DMS53 treated with DMSO at 0.1 percent for 48 hours (cell line): Measurements from ENCODE around the gene PARVA.

Experiments used
- DNase-seq: peaks from one replicate; lab custom pipeline; 2025; ENCODE audit not compliant: unreplicated experiment; lab: John Stamatoyannopoulos, UW

PARVA gene

DNA sequence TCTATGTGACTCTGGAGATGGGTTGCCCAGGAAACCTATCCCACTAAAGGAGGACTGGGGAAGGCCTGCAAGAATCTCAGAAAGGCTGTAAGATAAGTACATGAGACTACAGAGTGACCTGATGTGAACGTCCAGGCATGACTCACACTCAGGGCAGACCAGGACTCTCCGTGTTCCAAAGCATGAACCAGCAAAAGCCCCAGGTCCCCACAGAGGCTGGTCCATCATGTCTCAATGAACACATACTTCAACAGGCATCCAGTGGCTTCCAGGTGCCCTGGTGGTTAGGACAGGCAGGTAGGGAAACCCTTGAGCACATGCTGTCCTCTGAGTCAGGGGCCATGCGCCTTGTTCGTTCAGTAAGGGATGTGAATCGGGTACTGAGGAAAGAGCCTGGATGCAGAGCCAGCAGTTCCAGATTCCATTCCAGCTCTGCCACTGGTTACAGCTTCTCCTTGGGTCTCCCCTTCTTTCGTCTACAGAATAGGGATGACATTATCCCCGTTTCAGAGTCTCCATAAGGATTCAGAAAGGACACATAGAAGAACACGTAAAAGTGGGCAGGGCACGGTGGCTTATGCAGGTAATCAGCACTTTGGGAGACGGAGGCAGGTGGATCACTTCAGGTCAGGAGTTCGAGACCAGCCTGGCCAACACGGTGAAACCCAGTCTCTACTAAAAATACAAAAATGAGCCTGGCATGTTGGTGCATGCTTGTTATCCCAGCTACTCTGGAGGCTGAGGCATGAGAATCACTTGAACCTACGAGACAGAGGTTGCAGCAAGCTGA, 167.8 kb downstream of the PARVA start:
- no peak for DNase-seq

DNA sequence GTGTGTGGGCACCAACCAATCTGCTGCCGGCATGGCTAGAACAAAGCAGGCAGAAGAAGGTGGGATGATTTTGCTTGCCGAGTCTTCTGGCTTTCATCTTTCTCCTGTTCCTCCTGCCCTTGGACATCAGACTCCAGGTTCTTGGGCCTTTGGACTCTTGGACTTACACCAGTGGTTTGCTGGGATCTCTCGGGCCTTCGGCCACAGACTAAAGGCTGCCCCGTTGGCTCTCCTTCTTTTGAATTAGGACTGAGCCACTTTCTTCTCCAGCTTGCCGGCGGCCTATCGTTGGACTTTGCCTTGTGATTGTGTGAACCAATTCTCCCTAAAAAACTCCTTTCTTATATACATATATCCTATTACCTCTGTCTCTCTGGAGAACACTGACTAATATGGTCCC, 168.8 kb downstream of the PARVA start:
- DNase-seq, result no peak

DNA sequence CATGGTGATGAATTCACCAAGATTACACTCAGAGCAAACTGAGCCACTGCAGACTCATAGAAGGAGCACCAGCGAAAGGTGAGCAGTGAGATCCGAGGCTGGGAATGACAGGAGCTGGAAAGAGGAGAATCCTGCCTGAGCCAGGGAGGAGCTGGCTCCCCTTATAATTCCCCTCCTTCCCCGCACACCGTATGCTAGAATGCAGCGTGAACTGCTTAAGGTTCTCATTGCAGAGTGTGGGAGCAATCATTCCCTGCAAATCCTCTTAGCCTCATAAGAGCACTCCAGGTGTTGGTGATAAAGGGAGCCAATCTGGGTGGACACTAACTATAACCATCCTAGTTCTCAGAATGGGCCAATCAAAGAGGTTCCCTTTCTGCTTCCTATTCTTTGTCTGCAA, 169.3 kb downstream of the PARVA start:
- no peak for DNase-seq

DNA sequence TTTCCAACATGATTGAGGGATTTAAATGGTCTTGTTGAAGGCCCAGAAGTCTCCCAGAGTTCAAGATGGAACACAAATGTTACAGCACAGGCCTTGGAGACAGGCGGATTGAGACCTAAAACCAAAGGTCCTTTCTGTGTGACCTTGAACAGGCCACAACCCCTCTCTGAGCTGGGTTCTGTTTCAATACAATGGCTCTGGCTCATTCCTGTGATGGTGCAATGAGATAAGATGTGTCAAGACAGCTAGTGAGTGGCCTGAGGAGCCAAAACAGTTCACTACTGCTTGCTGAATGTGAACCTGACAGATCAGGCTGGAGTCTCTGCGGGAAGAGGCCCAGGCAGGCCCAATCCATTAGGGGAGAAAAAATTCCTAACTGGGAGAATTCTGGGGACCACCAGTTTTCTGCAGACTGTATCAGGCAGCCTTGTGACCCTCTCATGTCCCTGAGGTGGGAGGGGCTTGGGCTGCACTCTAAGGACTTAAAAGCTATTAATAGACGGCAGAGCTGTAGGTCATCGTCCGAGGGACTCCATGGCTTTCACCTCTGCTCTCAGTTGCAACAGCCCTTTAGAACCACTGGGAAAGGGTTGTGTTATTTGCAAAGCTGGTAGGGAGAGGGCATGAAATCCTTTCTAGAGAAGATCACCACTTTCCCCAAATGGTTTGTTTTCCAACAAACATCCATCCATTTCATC, 170.7 kb downstream of the PARVA start:
- no peak for DNase-seq

DNA sequence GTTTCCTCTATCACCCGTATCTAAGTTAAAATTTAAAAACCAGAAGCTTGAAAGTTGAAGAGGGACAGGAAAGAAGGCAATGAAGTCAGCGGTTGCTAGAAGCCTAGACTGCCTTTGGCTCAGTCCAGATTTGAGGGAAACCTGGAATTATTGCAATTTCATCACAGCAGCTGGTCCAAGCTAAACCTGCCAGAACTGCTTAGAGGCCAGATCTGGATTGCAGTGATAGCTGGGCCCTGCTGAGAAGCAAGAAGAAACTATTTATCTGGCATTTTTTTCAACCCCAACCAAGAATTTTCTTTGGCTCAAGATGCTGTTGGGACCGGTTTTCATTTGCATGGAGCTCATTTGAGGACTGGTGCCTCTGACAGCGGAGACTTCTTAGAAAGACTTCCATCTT, 175.3 kb downstream of the PARVA start:
- DNase-seq, result no peak

DNA sequence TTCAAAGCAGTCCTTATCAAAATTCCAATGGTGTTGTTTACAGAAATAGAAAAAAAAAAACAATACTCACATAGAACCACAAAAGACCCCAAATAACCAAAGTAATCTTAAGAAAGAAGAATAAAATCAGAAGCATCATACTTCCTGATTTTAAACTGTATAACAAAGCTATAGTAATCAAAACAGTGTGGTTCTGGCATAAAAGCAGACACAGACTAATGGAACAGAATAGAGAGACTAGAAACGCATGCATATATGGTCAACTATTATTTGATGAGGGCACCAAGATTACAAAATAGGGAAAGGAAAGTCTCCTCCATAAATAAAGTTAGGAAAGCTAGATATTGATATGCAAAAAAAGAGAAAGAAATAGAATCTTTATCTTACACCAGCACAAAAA, 176.8 kb downstream of the PARVA start:
- no peak for DNase-seq

DNA sequence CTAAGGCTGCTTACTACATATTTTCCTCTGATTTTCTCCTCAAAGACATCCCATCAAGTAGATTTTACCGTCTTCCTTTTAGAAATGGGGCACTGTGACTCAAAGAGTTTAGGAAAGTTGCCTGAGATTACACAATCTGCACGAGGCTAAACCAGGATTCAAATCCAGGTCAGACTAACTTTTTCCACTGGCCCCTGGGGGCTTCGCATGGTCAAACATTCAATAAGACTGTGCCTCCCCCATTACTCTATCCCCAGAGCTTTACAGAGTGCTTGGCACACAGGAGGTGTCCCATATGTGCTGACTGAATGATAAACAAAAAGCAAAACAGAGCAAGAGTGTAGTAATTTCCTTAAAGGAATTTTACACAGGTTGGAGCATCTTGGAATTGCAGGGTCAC, 178.8 kb downstream of the PARVA start:
- no peak for DNase-seq

DNA sequence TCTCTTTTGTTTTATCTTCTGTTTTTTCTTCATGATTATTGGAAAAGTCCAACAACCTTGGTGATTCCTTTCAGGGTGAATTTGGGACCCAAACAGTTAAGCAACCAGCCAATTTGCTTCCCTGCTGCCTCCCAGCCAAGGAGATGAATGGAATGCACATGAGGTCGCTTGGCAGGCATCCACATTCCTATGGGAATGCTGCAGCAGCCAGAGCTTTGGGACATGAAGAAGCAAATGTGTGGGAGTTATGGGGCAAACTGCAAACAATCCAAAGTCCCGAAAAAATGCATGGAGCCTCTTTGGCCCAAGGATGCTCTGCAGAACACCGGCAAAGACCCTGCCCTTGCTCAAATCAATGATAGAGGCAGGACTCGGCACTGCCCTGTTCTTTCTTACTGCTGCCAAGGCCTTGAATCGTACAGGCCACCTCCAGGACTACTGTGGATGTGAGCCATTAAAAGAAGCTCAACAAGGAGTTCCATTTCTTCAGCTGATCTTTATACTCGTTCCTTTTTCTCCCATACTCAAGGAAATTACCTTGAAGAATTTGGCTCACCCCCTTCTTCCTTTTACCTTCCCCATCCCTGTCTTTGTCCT, 179.5 kb downstream of the PARVA start:
- DNase-seq, result no peak

DNA sequence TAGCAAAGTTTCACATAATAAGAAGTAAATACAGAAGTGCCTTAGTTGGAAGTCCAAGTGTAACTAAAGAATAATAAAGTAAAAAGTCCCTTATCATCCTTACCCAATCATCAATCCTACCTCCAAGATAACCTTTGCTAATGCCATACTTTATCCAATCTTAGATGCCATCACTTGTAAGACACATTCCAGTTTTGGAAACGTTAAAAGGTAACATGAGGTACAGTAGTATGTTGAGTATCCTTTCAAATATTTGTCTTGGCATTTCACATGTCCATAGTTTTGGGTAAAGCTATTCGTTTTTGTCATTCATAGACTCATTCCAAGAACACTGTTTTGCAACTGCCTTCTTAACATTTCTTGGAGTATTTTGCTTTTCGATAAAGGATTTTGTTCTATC, 181.6 kb downstream of the PARVA start:
- no peak for DNase-seq

DNA sequence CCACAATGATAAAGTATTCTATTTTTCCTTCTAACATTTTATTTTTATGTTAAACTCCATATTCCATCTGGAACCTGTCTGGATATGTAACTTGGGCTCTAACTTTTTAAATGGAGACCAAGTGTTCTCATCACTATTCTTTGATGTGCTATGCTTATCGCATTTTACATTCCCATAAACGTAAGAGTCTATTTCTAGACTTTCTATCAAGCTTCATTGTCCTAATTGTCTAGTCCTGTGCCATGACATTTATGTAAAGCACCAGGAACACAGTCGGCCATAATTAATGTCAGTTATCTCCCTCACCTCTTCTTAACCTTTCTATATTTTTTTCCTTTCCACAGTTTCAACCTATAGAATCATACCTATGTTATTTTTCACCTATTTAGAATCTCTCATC, 183.0 kb downstream of the PARVA start:
- DNase-seq, result no peak

DNA sequence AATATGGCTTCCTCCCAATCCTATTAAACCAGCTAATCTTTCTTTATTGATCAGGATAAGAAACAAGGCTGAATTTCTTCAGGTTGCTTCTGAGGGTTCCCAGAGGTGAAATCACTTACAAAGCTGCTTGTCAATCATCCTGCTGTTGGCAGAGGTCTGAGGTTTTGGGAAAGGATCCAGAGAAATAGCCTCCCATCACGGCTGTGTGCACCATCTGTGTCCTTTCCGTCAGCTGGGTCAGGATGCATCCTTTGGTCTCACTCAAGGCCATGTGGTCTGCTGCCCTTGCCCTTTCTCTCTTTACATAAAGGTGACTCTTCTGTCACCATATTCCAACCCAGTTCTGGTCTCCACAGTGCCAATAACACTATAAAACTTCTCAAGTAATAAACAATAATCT, 183.5 kb downstream of the PARVA start:
- DNase-seq, result no peak

DNA sequence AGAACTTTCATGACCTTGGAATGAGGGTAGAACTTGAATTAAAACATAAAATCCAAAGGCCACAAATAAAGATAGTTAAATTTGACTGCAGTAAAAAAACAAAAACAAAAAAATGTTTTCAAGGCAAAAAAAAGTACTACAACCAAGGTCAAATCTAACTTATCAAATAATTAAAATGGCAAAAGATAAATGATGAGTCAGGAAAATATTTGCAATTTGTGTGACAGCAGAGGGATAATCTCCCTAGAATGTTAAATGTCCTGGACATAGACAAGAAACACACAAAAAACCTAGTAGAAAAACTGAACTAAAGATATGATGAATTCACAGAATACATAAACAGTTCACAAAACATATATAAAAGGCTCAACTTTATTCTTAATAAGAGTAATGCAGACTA, 186.6 kb downstream of the PARVA start:
- no peak for DNase-seq

DNA sequence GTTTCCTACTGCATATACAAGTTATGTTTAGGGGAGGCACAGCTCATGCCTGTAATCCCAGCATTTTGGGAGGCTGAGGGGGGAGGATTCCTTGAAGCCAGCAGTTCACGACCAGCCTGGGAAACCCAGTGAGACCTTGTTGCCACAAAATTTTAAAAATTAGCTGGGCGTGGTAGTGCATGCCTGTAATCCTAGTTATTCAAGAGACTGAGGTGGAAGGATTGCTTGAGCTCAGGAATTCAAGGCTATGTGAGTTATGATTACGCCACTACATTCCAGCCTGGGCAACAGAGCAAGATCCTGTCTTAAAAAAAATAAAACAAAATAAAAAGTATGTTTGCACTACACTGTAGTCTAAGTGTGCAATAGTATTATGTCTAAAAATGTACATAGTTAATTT, 188.0 kb downstream of the PARVA start:
- DNase-seq, result no peak

DNA sequence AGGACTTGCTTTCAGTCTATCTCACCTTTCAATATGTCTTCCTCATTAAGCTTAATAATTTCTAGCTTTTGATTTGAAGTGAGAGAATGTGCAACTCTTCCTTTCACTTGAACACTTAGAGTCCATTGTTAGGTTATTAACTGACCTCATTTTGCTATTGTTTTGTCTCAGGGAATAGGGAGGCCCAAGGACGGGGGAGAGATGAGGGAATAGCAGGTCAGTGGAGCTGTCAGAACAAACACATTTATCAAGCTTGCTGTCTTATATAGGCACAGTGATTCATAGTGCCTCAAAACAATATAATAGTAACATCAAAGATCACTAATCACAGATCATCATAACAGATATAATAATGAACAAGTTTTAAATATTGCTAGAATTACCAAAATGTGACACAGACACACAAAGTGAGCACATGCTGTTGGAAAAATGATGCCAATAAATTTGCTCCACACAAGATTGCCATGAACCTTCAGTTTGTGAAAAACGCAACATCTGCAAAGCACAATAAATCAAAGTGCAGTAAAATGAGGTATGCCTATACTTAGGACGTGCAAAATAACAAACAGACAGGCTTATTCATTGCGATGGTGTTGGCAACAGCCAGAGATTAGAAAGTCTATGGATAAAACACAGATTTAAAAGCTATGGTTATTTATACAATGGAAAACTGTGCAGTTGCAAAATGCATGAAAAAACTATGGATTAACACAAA, 190.5 kb downstream of the PARVA start:
- DNase-seq, result no peak

DNA sequence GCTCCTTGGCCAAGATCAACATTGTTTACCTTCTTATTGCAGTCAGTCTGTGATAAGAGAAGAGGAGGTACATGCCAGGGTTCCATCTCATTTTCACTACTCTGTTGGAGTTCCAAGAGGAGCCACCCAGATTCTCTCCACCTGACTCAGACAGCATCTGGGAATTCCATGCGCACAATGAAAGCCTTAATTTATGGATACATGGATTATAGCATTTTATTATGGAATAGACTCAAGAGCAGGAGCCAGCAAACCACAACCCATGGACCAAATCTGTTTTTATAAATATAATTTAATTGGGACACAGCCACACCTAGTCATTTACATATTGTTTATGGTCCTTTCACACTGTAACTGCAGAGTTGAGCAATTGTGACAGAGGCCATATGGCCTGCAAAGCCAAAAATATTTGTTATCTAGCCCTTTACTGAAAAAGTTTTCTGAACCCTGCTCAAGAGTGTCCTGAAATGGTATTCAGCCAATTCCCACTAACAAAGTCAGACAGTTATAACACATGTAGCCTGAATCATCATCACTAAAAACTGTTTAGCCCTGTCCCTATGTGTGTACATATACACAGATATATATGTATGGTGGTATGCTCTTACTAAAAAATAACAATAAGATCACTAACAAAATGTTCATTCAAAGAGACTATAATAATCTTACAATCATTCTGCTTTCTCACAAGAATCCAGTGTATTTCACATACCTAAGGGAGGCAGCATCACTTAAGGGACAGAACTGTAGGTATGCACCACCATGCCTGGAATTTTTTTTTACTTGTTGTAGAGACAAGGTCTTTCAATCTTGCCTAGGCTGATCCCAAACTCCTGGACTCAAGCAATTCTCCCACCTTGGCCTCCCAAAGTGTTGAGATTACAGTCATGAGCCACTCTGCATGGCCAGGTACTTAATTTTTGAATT, 192.4 kb downstream of the PARVA start:
- DNase-seq, result no peak

DNA sequence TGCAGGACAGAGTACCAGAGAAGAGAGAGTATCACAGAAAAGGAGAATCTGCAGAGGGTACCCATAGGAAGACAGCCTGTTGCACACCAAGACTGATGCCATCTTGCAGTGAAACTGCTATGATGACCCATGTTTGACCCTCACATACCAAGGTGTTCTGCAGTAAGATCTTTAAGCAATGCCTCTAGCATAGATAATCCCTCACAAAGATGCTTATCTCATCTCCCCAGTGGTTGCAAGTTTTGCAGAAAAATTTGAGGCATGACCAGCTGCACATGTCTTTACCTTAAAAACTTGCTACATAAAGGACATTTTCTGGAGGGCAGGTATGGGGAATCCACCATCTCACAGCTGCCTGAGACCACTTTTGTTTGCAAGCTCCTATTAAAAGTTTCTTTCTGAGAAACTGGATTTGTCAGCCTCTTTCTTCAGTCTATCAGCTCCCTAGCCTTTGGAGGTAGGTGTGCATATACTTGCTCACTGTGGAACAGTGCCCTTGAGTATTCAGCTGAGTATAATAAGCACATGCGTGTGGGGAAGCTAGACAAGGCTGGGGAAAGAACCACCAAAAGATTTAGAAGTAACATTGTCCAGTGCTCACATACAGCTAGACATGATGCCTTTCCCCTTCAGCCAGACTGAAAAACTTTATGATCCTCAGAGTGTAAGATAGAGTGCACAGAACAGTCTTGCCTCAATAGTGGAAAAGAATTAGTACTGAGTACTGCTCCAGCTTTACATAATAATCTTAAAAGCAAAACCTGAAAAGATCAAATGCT, 196.5 kb downstream of the PARVA start:
- no peak for DNase-seq

DNA sequence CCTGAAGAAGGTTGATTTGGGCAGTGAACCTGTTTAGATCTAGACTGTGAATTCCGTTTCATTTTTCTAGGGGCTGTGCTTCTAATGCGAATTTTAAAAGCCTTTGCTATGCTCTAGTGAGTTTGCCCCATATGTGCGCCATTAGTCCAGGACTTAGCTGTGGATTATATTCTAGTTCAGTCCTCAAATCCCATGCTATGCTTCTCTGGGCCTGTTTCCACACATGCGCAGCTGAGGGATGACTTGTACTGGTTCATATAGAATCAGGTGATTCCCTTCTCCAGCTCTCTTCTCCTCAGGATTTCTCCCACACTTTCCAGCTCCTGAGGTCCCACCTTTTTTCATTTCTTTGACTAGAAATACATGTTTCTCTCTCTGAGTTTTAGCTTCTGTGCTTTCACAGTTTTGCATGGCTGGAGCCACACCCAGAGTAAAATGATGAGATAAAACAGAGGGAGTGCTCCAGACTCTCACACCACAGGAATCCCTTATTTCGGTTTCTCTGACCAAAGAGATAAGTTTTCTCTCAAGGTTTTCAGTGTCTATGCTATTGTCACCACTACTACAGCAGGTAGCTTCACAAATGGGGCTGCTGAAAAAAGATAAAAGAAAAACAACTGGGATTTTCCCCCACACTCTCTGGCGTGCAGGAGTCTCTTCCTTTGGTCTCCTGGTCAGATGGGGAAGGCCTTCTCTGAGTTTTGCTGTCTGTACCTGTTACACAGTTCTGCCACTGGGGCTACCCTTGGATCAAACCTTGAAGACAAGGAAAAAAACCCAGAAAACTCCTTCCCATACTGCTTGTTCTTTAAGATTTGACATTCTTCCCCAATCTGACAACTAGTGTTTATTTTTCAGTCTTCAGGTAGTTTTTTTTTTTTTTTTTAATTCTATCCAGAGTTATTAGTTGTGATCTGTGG, 200.6 kb downstream of the PARVA start:
- DNase-seq, result no peak

DNA sequence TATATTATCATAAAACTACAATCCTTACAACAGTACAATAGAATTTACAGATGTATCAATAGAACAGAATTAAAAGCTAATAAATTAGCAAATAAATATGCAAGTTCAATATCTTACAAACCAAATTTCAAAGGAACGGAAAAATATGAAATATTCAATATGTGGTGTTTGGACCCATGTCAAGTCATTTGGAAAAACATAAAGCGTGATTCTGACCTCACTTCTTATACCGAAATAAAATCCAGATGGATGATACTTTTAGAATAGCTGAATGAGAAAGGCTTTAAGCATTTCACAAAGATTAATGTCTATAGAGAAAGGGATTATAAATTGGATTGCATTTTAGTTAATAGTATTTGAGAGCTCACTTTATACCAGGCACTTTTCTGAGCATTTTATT, 204.0 kb downstream of the PARVA start:
- DNase-seq, result no peak

DNA sequence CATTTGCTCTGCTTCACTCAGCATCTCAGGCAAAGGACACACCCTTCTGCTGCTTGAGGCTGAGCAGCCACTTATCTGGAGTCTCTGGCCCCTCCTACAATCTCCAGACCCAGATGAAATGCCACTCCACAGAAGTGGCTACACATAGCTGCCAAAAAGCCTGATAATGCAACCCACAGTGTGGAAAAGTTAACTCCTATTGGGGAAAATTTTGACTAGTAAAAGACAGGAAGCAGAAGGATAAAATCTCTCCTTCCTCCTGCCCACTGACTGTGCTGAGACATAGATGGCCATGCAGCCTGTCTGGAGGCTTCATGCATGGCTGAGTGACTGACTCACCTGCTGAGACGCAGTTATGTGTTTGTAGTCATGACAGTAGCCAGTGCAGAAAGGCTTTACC, 204.6 kb downstream of the PARVA start:
- peak; percentile 65 for DNase-seq
